NCI-H526 (cell line): ENCODE measurements around the gene PRKG1.
"Not testable (repeated sequence)": the region's sequence is repeated elsewhere in the genome, so short reads cannot be mapped to it uniquely, and the experiment has no call there.

Source experiments
- DNase-seq, 2 experiments: peaks; one replicate each; lab custom pipeline; 2025; lab: John Stamatoyannopoulos, UW

The PRKG1 gene

DNA sequence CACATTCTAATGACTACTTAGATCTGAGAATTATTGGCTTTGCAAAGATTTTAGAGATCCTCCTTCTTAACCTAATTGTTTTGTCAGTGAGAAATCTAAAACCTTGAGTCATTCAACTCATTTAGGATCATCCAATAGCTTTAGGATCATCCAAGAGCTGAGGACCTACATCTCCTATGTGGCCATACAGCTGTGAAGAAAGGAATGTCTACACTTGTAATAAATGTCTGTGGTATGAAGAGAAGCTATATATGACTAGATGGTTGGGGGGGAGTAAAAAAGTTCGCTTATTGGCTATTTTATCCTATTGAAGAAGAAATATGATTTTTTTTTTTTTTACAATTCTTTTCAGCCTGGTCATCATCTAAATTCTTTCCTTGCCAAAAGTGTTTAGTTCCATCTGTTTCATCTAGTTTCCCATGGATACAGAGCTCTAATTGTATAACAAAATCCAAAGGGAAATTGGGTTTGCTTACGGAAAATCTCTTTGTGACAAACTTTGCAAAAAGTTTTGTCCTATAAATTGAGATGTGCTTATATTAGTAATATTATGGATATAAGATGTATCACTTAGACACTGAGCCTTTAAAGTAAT is 196.7 kb downstream of the PRKG1 start:
- no peak for DNase-seq

DNA sequence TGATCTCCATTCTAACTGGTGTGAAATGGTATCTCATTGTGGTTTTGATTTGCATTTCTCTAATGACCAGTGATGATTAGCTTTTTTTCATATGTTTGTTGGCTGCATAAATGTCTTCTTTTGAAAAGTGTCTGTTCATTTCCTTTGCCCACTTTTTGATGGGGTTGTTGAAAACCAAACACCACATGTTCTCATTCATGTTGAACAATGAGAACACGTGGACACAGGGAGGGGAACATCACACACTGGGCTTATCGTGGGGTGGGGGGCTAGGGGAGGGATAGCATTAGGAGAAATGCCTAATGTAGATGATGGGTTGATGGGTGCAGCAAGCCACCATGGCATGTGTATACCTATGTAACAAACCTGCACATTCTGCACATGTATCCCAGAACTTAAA is 197.8 kb downstream of the PRKG1 start:
- not testable (repeated sequence) for DNase-seq

DNA sequence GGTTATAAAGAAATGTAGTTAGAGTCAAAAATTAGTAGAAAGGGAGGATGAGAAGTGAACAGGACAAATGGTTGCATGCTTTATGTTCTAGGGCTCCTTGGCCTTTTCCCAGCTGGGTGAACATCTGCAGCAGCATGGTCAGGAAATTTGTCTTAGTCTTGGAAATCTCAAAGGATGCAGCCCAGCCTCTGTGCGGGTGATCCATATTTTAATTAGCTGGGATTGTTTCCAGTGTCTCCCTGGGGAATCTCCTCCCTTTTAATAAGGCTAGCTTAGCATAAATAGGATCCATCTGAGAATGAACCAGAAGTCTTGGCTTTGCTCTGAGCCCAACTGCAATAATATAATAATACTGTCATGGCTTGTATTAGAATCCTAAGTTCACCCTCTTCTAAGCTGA is 198.3 kb downstream of the PRKG1 start:
- DNase-seq, result no peak

DNA sequence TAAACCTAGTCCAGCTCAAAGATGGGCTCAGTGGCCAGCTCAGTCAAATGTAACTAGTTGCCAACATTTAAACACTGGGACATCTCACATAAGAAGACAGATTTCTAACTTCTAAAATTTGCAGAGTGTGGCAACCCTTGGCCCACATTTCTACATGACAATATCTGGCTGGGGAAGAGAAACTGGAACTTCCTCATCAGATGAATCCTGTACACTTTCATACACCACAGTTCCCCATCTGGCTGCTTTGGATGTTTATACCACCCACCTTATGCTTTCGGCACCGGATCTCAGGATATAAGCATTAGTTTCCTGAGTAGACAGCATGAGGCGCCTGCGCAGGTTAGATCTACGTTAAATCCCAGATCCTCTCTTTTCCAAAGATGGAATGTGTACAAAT is 199.3 kb downstream of the PRKG1 start:
- no peak for DNase-seq

DNA sequence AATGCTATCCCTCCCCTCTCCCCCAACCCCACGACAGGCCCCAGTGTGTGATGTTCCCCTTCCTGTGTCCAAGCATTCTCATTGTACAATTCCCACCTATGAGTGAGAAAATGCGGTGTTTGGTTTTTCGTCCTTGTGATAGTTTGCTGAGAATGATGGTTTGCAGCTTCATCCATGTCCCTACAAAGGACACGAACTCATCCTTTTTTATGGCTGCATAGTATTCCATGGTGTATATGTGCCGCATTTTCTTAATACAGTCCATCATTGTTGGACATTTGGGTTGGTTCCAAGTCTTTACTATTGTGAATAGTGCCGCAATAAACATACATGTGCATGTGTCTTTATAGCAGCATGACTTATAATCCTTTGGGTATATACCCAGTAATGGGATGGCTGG is 201.8 kb downstream of the PRKG1 start:
- not testable (repeated sequence) for DNase-seq

DNA sequence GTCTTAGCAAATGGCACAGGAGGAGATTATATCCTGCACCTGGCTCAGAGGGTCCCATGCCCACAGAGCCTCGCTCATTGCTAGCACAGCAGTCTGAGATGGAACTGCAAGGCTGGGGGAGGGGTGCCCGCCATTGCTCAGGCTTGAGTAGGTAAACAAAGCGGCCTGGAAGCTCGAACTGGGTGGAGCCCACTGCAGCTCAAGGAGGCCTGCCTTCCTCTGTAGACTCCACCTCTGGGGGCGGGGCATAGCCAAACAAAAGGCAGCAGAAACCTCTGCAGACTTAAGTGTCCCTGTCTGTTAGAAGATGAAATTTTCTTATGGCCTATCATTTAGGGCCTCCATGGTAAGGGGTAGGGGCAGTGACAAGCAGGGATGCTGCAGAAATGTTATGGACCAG is 207.1 kb downstream of the PRKG1 start:
- DNase-seq, result not testable (repeated sequence)

DNA sequence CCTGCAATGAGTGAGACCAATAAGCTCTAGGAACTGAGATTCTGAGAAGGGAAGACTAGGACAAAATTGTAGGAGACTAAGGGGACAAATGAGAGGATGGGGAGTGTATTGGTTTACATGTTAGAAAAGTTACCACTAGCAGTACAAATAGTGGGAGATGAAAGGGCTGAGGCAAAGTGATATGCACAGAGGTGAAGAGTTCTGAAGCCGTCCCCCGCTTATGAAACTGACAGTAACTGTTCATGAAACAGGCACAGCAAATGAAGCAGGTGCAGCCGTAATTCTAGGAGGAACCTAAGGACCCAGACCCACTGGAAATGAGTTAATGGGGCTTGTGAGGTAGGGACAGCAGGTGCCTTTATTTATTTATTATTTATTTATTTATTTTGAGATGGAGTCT is 211.3 kb downstream of the PRKG1 start:
- DNase-seq, result no peak

DNA sequence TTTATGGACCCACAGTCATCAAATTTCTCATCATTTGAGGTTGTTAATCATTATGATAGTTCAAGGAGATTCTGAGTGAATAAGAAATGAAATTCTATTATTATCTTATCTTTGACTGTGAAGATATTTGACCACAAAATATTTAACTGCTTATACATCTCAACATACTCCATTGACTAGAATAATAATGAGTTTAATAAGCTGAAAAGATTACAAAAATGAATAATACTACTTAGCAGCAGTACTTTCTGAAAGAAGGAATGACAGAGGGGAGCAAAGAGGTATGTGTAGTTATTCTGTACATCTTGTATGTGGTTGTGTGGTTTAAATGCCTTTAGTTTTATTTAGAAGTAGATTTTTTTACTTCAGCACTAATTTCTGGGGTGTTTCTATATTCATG is 214.2 kb downstream of the PRKG1 start:
- no peak for DNase-seq

DNA sequence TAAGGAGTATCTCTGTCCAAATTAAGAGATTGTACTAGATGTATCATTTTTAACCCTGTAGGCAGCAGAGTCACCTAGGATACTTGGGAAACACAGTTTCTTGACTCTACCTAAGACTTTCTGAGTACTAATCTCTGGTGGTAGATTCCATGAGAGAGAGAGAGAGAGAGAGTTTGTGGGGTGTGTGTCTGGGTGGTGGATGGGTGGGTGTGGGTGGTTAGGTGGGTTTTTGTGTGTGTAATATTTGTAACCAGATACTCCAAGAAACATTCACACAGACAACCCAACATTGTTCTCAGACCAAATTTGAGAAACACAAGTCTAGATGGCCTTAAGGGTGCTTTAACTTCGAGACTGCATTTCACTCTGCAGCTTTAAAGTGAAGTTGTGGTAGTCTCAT is 215.2 kb downstream of the PRKG1 start:
- DNase-seq, result no peak

DNA sequence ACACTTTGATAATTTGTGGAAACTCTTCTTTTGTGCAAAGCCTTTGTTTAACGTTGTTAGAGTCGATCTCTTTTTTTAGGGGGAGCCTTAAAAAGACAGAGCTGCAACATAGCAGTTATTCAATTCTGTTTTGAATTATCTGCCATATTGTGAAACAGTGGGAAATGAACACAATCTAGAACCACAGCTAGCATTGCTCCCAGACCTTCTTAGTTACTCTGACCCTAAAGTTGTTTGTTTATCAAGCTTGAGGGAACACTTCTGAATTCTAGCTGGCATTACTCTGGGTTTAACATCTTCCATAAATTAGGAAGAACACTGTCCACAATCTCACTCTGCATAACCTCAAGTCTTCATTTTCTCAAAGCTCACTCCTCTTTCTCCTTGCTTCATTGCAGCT is 217.7 kb downstream of the PRKG1 start:
- DNase-seq, result no peak

DNA sequence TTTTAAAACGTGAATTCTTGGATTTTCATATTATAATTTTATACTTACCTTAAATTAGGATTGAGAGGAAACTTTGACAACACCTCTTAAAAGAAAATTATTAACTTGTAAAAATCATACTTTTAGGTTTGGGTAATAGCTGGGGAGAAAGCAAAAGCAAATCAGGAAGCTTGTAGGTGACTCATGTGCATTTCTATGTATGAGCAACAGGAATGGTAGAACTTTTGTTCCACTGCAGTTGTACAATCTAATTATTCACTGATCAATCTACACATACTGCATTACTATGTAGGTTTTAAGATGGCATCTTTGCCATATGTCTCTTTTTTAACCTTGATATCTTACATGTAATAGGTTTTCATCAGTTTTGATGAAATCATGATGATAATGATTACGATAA is 223.2 kb downstream of the PRKG1 start:
- no peak for DNase-seq

DNA sequence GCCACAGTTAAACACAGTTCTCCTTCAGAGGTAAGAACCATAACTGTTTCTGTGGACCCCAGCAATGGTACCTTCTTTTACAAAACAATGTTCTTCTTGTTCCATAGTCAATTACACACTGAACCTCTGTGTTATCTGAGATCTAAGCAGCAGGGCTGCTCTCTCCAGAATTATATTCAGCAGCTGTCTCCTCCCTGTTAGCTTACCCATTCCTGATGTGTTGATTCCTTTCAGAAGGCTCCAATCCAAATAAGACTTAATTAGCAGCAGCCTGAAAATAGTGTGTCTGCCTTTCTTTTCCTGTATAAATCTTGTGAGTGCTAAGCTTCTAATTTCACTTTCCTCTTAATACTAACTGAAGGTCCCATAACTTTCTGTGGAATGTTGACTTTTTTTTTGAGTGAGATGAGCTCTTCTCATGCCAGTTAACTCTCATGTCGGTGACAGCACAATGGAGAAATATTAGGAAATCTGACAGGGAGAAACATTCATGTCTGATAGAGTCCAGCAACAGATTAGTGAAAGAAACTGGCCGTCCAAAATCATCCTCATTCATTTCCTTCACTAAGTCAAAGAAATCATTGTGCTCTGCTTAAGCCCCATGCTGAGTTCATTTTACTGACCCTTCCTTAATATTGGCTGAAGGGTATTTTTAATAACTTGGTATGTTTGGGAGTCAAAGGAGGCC is 226.5 kb downstream of the PRKG1 start:
- DNase-seq, result no peak

DNA sequence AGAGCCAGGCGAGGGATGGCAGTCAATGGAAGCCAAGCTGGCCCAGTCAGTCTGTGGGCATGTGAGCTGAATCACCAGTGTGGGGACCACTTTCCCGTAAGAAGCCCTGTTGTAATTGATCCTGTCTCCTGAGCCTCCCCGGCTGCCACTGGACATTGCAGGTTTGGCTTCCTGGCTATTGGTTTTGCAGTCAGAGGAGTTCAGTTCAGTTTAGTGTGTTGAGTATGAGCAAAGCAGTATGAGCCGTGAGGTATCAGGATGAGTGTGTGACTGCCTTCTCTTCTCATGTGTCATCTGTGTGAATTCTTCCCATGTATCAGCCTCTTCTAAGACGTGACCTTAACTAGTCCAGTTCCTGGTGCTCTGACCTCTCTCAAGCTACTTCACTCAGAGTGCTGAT is 227.4 kb downstream of the PRKG1 start:
- no peak for DNase-seq

DNA sequence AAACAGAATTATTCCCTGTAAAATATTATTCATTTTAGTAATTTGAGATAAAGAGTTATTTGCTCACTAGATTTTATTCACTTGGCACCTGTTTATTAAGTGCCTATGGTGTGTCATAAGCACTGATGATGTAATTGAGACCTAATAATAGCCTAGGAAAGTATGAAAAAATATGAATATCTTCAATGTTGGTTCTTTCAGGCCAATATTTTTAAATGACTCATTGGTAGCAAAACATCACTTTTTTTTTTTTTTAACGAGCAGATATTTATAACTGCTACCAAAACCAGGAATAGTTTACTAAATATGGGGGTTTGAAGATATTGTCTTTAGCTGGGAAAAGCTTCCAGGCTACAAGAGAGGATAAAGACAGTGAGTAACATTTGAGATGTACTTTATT is 228.0 kb downstream of the PRKG1 start:
- no peak for DNase-seq

DNA sequence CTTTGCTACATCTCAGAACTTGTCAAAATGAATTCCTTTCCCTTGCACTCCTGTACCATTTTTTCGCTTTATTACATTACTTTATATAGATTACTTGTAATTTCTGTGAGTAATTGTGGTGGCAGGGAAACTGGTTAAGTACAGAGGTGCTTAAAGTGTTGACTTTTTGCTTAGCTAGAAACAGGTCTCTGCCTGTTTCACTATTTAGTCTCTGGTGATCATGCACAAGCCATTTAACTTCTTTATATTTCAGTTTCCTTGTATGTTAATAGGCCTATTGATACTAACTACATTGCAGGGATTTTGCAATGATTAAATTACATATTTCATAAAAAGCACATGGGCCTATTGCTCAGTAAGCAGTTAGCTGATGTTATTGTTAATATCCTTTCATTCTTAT is 233.8 kb downstream of the PRKG1 start:
- no peak for DNase-seq

DNA sequence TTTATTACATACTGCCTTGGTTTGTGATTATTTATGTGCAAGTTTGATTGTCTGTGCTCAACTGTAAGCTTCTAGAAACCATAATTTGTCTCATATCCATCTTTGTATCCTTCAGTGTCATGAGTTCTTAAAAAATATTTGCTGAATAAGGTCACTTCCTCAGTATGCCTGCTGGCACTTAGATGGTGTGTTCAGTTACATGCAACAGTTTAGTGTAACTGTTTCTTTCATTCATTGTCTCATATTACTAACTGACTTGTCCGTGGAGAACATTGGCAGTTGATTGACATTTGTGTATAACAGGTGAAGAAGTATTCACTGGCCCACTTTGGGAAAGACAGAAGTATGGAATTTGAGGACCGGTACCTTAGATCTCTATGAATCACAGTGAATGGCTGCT is 236.9 kb downstream of the PRKG1 start:
- DNase-seq, result no peak

DNA sequence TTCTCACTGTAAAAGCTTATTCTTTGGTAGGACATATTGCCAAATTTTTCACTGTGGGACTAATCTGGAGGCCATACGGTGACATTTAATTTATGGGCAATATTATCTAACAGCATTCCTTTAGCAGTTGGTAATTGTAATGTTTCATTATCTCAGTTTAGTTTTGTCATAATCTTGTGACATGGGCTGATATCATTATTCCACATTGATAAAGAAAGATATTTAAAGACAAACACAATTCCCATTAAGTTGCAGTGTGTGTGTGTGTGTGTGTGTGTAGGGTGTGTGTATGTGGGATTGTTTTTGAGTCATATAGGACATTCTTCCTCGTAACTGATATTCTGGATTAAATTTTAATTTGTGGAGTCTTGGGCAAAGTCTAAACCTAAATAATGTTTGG is 238.5 kb downstream of the PRKG1 start:
- DNase-seq, result no peak

DNA sequence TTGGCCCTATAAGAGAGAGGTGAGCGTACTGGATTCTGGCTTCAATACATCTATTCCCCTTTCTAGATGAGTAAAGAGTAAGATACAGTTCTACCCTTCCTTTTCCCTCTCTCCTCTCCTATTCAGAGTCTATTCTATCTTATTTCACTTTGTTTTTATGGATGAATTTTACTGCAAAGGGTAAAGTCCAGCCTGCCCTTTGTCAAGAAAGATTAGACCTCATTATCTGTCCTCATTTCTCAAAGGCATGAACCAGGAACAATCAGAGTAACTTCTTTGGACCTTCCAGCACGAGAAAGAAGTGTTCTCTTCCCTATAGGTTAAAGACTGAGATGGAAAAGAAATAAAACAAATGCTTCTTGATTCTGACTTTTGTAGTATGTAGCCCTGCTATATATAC is 239.0 kb downstream of the PRKG1 start:
- DNase-seq, result no peak

DNA sequence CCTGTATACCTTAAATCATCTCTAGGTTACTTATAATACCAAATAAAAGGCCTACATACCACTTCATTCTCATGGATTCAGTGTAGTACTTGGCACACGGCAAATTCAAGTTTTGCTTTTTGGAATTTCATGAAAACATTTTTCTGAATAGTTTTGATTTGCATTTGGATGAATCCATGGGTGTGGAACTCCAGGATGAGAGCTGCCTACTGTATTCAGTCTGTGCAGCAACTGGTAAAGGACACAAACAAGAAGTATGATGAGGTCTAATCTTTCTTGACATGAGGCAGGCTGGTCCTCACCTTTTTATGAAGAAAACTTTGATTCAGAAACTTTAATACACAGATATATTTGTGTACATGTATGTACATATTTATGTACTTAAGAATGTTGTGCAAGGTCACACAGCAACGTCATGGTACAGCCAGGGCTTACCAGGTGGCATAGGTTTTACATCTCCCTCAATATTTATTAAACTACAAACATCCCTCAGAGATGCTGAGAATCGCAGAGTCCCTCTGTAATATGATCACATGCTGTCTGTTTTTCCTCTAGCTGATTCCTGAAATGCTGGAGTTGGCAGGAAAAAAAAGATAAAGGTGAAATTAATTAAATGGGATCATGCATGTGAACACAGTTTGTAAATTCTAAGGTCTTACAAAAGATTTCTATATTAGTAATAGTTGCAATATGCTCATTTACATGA is 239.6 kb downstream of the PRKG1 start:
- DNase-seq, result no peak

DNA sequence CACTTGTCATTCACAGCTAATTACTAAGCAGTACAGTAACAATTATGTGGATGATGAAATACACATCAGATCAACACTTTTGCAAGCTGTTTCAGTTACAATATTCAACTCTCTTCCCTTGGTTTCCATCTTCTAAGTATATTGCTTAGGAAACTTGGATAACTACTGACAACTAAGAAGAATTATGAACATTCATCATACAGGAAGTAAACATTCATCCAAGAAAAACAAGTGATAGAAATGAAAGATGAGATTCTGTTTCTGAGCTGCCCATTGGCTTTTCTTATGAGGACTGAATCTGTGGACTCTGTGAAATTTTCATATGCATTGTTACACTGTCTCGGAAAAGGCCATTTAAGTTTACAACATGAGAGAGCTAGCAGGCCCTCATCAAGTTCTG is 240.2 kb downstream of the PRKG1 start:
- no peak for DNase-seq

DNA sequence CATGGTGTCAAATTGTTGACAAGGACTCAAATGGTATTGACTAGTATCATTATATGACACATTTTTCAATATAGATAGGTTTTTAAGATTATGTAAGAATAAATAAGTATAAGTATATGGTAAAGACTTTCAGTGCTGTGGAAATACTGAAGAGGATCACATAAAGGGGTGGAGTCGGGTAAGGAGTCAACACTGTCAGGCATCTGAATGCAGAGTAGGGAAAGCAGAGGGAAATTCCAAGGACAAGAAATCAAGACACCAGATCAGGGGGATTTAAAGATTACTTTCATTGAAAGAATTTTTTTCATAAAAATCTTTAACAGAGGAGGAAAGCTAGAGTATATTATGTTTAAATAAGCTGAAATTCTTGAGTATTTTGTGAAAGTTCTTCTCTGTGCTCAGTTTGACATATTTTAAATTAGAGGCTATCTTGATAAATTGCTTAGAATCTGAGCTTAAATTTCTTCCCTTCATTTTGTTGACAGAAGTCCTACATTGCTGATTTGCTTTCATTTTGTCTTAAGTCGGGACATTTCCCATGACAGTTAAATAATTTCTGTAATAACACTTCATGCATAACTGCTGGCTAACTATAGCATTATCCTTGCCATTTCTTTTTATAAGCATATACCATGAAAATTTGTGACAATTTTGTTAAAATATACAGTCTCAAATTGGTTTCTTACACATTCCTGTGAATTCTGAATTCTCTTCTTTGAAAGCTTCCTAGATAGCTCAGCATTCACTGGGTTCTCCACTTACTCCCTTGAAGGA is 244.3 kb downstream of the PRKG1 start:
- DNase-seq, result no peak

DNA sequence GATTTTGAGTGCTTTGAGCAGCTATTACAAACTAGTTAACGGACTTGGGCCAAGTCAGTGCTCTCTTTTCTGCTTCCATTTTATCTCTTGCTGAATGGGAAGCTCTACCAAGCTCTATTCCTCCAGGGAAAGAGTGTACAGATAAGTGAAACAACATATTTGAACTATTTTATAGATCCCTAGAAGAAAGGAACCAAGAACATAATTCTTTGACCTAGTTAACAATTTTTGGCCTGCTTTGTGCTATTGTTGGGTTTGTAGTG is 244.8 kb downstream of the PRKG1 start:
- no peak for DNase-seq

DNA sequence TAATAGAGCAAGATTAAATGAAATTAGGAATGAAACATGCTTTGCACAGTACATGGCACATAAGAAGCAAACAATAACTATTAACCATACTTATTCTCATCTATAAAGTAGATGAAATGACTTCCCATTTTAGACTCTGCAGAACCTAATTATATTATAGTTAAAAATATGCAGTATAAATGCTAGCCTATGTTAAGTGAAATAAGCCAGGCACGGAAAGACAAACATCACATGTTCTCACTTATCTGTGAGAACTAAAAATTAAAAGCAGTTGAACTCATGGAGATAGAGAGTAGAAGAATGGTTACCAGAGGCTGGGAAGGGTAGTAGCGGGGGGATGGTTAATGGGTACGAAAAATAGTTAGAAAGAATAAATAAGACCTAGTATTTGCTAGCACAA is 247.0 kb downstream of the PRKG1 start:
- DNase-seq, result no peak
